Breast epithelium (tissue), 4 donors: Measurements from ENCODE around the gene VWF. TPM values are rescaled to one million over a fixed set of nuclear protein-coding genes. Genes with fewer than 3 reads are reported as not detected.

Experiments
- DNase-seq, 2 donors: peaks; one replicate each; pipeline ENCODE4 v3.0.0-alpha.2; 2019; ENCODE audit warnings: low spot score in 2 of 2
- H3K27ac ChIP-seq, 2 donors: fragments of 200-600 bp; sonication (generic) in 1 of 2; one replicate each; pipeline ENCODE4 v1.5.1; 2016 to 2019; ENCODE audit warnings: mild to moderate bottlenecking in 1 of 2
- H3K27me3 ChIP-seq, 2 donors: fragments of 200-600 bp; sonication (generic) in 1 of 2; one replicate each; pipeline versions ENCODE4 v1.5.1 to v1.6.0; 2017 to 2019; ENCODE audit warnings: control low read depth in 1 of 2, mild to moderate bottlenecking in 1 of 2
- H3K36me3 ChIP-seq: fragments of 200-600 bp; one replicate; pipeline ENCODE4 v1.5.1; 2019
- H3K4me1 ChIP-seq, 2 donors: fragments of 200-600 bp; sonication (generic); one replicate each; pipeline ENCODE4 v1.5.1; 2016 to 2019; ENCODE audit warnings: control low read depth in 1 of 2
- H3K4me3 ChIP-seq, 3 donors: fragments of 200-600 bp; sonication (generic); 1 replicate in 2 of 3; 2 replicates in 1 of 3; pipeline ENCODE4 v1.5.1; 2016 to 2019; ENCODE audit warnings: mild to moderate bottlenecking in 3 of 3, moderate library complexity in 2 of 3
- H3K9me3 ChIP-seq, 2 donors: fragments of 200-600 bp; sonication (generic) in 1 of 2; one replicate each; pipeline ENCODE4 v1.5.1; 2016 to 2019; ENCODE audit warnings: control low read depth in 1 of 2
- POLR2A ChIP-seq: fragments of 450-650 bp; IDR thresholded peaks from one replicate; pipeline ENCODE4 v1.6.1; 2016; ENCODE audit warnings: antibody characterized with exemption, mild to moderate bottlenecking, moderate library complexity
- POLR2AphosphoS5 ChIP-seq, 3 donors: sonication (generic); formaldehyde crosslinking; IDR thresholded peaks; one replicate each; pipeline ENCODE4 v1.6.1; 2017; ENCODE audit warnings: antibody characterized with exemption in 3 of 3
- intact Hi-C: fragments of 100-400 bp; cut with DNase I; formaldehyde crosslinking; loops from one replicate; pipeline ENCODE4 v1.15.1; 2023; ENCODE audit warnings: low total_unique reads
- total RNA-seq, 3 donors: library from RNA; depleted of rRNA; stranded (reverse); fragments of >200 nt; gene quantifications; one replicate each; pipeline ENCODE4 v1.1.0, GENCODE V29; 2016
- TF ChIP-seq, protein P1 (sequence below), 3 donors: fragments of 450-650 bp; IDR thresholded peaks; one replicate each; pipeline ENCODE4 v1.5.1; 2016 to 2017; ENCODE audit warnings: antibody characterized with exemption in 3 of 3, mild to moderate bottlenecking in 3 of 3, moderate library complexity in 3 of 3

Gene VWF
- total RNA-seq, 3 donors from 2014 or later = 60.3 to 267 (median 117) TPM

DNA sequence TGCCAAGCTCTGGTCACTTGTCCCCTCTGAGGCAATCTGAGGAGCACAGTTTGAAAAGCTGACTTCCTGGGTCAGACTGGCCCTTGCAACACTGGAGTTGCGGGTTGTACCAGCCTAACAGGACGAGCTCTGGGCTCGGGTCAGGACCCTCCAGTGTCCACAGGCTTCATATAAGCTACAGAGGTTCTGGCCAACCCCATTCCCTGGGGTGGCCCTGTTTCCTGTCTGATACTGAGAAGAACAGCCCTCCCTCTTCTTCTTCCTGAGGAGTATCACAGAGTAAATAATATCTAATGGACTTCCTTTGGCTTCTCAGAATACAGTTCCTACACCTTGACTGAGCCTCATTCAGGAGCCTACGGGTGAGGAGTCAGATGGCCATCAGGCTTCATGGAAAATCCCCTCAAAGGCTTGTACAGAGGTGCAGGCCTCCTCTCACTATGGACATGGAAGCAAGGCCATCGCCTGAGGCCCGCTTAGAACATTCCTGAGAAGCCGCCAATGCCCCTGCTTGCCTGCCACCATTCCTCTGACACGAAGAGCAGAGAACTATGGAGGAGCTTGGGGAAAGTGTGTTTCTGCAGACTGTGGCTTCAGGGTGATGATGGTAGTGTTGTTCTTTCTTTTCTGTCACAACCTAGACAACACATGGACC lies 150.9 kb downstream of the VWF start:
- Histone ChIP-seq H3K9me3 (no peaks in the 10 kb centered on the region), H3K4me1 (no peaks in the 10 kb centered on the region), H3K4me3 (no peak overlapping the region), H3K27ac (no peak overlapping the region), H3K36me3 (no peaks in the 10 kb centered on the region), H3K27me3 (no peaks in the 10 kb centered on the region)
- DNase-seq = no peak
- TF ChIP-seq POLR2A (no peak), POLR2AphosphoS5 (IDR thresholded peaks at IDR 0.05) (no peak)
- TF ChIP-seq, protein P1, sequence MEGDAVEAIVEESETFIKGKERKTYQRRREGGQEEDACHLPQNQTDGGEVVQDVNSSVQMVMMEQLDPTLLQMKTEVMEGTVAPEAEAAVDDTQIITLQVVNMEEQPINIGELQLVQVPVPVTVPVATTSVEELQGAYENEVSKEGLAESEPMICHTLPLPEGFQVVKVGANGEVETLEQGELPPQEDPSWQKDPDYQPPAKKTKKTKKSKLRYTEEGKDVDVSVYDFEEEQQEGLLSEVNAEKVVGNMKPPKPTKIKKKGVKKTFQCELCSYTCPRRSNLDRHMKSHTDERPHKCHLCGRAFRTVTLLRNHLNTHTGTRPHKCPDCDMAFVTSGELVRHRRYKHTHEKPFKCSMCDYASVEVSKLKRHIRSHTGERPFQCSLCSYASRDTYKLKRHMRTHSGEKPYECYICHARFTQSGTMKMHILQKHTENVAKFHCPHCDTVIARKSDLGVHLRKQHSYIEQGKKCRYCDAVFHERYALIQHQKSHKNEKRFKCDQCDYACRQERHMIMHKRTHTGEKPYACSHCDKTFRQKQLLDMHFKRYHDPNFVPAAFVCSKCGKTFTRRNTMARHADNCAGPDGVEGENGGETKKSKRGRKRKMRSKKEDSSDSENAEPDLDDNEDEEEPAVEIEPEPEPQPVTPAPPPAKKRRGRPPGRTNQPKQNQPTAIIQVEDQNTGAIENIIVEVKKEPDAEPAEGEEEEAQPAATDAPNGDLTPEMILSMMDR (IDR thresholded peaks at IDR 0.05) = no peak
- intact Hi-C loops = no loop called here

DNA sequence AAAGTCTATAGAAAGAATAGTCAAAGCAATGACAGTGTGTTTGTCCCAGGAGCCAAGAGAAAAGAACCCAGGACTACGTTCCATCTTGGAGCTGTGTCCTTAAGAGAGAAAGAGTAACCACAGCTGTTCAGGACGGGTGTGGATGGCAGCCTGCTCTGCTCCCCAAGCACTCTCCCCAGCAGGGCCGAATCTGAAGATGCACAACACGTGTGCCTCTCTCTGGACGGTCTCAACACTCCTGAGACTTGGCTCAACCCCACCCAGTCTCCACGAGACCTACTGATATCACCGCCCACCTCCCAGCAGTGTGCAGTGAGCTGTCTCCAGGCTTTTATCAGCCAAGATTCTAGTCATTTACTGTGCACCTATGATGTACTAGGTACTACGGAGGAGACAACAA lies 152.1 kb downstream of the VWF start:
- no peak for DNase-seq
- TF ChIP-seq POLR2A (no peak), POLR2AphosphoS5 (IDR thresholded peaks at IDR 0.05) (no peak)
- TF ChIP-seq, protein P1 (IDR thresholded peaks at IDR 0.05) = no peak
- no peaks in the 10 kb centered on the region for H3K27me3 ChIP-seq
- no peak overlapping the region for H3K4me3 ChIP-seq
- no peaks in the 10 kb centered on the region for H3K9me3 ChIP-seq
- no peaks in the 10 kb centered on the region for H3K4me1 ChIP-seq
- intact Hi-C loops = no loop called here
- H3K36me3 ChIP-seq = no peaks in the 10 kb centered on the region
- H3K27ac ChIP-seq = no peak overlapping the region

DNA sequence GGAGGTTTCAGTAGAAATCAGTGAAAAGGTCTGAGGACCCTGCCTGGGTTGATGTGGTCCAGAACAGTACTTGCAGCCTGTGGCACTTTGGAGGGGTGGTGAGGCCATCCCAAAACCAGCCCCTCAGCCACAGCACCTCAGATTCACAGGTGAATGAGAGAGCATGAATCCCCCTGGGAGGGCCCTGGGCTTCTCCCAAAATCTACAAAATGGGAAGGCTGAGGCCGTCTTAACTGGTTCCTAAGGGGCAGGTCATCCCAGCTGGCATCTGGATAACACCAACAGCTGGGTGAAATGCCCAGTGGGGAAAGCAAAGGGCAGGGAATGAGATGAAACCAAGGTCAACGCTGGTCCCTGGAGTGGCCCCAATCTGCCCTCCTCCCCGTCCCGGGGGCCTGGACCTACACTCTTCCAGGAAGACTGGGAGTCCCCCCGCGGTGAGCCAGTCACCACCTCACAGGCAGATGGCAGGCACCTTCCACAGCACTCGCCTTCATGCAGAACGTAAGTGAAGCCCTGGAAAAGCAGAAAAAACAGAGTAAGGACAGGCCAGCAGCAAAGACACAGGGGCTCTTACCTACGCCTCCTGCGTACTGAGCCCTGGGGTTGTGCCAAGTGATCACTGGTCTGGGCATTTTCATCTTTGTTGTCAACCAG lies 153.1 kb downstream of the VWF start:
- Histone ChIP-seq H3K27ac (no peak overlapping the region), H3K36me3 (no peaks in the 10 kb centered on the region), H3K4me1 (no peaks in the 10 kb centered on the region), H3K27me3 (no peaks in the 10 kb centered on the region), H3K9me3 (no peaks in the 10 kb centered on the region), H3K4me3 (no peak overlapping the region)
- no peak for DNase-seq
- TF ChIP-seq, protein P1 (IDR thresholded peaks at IDR 0.05) = no peak
- TF ChIP-seq POLR2A (no peak), POLR2AphosphoS5 (IDR thresholded peaks at IDR 0.05) (no peak)
- intact Hi-C loops = no loop called here

DNA sequence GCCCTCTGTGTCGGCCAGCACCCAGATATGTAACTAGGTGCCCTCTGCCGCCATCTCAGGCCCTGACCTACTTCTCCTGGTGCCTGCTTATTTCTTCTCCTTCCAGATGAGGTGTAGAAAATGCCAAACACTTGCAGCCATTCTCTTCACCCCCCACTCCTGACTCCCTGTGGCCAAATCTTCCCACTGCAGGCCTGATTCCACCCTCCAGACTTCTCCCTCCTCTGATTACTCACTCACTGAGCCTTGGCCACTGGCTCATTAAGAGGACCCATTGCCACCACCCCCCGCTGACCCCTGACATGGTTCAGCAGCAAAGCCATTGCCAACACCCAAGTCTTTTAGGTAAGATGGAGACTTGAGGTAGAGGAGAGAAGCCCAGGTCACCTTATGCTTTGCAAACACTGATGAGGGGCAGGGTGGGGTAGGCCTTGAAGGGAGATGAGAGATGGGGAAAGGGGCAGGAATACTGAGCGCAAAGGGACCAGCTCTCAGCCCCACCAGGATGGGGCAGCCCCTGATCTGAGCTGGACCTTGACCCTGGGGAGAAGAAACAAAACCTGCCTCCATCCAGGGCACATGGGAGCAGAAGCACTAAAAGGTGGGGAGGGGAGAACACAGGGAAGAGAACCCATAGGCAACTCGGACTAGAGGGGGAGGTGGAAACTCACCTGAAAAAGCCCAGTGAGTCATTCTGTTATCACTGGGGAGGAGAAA lies 154.3 kb downstream of the VWF start:
- no peak for DNase-seq

More for the DNA sequence above, 154.3 kb downstream of the VWF start:
- H3K4me1 ChIP-seq = no peaks in the 10 kb centered on the region
- no peak for TF ChIP-seq POLR2A
- TF ChIP-seq POLR2AphosphoS5 (IDR thresholded peaks at IDR 0.05) = no peak
- TF ChIP-seq, protein P1 (IDR thresholded peaks at IDR 0.05) = no peak
- intact Hi-C loops = no loop called here
- no peaks in the 10 kb centered on the region for H3K27me3 ChIP-seq
- no peaks in the 10 kb centered on the region for H3K36me3 ChIP-seq
- H3K4me3 ChIP-seq = no peak overlapping the region
- H3K9me3 ChIP-seq = no peaks in the 10 kb centered on the region
- no peak overlapping the region for H3K27ac ChIP-seq
